T-helper 1 cell treated with Interleukin-12 subunit alpha and Interleukin-12 subunit beta and Interleukin-4 antibody, amounts not matched to agents 30 μg/mL and 1 μg/mL, for 36 hours (primary cell): ENCODE data around the gene ZNF76.

Experiments
- H3K27ac Mint-ChIP-seq: one replicate; pipeline ENCODE4 v1.8.0; 2021; ENCODE audit warnings: mild to moderate bottlenecking, mixed read lengths
- H3K27me3 Mint-ChIP-seq: one replicate; pipeline ENCODE4 v1.8.0; 2021; ENCODE audit warnings: low read depth, mixed read lengths
- H3K36me3 Mint-ChIP-seq: one replicate; pipeline ENCODE4 v1.8.0; 2021; ENCODE audit warnings: low read depth, mixed read lengths
- H3K4me1 Mint-ChIP-seq: one replicate; pipeline ENCODE4 v1.8.0; 2021; ENCODE audit warnings: low read depth, mixed read lengths
- H3K4me3 Mint-ChIP-seq: one replicate; pipeline ENCODE4 v1.8.0; 2021; ENCODE audit warnings: mild to moderate bottlenecking, moderate library complexity, mixed read lengths
- H3K9me3 Mint-ChIP-seq: one replicate; pipeline ENCODE4 v1.8.0; 2021; ENCODE audit warnings: mixed read lengths

Gene ZNF76

DNA sequence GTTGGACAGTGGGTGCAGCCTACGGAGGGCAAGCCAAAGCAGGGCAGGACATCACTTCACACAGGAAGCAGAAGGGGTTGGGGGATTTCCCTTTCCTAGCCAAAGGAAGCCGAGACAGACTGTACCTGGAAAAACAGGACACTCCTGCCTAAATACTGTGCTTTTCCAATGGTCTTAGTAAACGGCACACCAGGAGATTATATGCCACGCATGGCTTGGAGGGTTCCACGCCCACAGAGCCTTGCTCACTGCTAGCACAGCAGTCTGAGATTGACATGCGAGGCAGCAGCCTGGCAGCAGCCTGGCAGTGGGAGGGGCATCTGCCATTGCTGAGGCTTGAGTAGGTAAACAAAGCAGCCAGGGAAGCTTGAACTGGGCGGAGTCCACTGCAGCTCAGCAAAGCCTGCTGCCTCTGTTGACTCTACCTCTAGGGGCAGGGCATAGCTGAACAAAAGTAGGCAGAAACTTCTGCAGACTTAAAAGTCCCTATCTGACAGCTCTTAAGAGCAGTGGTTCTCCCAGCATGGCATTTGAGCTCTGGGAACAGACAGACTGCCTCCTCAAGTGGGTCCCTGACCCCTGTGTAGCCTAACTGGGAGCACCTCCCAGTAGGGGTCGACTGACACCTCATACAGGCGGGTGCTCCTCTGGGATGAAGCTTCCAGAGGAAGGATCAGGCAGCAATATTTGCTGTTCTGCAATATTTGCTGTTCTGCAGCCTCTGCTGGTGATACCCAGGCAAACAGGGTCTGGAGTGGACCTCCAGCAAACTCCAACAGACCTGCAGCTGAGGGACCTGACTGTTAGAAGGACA lies 72.7 kb downstream of the ZNF76 start:
- peaks cover 30% of the 10 kb centered on the region for H3K27me3 Mint-ChIP-seq
- peaks cover 37% of the 10 kb centered on the region for H3K36me3 Mint-ChIP-seq
- H3K9me3 Mint-ChIP-seq: peaks cover 18% of the 10 kb centered on the region
- H3K4me3 Mint-ChIP-seq: peak overlapping the region; percentile 34
- peak overlapping the region; percentile 62 for H3K27ac Mint-ChIP-seq
- peaks cover 19% of the 10 kb centered on the region for H3K4me1 Mint-ChIP-seq

DNA sequence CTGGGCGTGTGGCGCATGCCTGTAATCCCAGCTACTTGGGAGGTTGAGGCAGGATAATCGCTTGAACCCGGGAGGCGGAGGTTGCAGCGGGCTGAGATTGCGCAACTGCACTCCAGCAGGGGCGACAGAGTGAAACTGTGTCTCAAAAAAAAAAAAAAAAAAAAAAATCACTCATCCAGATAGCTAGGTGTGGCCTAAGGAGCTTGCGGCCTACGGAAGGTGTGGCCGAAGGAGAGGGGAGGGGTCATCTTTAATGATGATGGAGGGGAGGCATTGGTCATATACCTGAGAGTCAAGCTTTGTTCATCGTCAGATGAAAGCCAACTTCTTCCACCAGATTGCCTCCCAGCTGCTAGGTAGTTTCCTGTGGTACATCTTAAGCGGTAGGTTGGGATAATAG lies 82.0 kb downstream of the ZNF76 start:
- Mint-ChIP-seq H3K4me3 (peak overlapping the region; percentile 90), H3K27me3 (peaks cover 13% of the 10 kb centered on the region), H3K4me1 (peaks cover 37% of the 10 kb centered on the region), H3K9me3 (no peaks in the 10 kb centered on the region), H3K36me3 (peaks cover 21% of the 10 kb centered on the region), H3K27ac (no peak overlapping the region)

DNA sequence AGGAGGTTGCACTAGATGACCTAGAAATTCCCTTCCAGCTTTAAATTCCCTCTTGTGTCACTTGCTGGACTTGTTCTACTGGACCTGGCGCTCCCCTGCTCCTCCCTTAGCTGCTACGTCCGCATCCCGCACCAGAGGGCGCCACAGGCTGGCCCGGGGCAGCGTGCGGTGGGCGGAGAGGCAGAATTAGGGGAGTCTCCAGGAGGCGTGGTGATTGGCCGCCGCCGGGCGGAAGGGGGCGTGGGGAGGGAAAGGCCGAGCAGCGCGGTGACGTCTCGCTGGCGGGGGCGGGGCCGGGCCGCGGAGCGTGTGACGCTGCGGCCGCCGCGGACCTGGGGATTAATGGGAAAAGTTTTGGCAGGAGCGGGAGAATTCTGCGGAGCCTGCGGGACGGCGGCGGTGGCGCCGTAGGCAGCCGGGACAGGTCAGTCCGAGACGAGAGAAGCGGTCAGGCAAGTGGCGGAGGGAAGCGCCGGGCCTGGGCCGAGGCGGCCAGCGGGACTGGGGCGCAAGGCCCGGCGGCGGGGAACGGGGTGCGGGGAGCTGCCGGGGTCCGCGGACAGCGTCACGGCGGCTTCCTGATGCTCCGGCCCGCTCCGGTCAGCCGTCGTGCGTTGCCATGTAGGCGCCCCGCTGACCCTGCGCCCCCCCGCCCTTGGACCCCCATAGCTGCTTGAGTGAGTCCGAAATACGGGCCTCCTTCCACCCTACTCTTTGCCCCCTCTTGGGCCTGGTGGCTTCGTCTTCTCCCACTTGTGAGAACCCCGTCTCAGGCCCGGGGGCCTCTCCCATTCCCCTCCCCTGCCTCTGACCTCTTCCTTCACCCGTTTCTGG lies 82.9 kb downstream of the ZNF76 start, which contains the start of gene PPARD:
PPARD (plus strand) TSS at position 301 of the 834 bp plus-strand sequence. CDS start 68,530 bp downstream, outside the sequence.
- peaks cover 24% of the 10 kb centered on the region for H3K36me3 Mint-ChIP-seq
- peak within 1 kb of the TSS; percentile 93 for H3K27ac Mint-ChIP-seq

GRCh38 chr6:35343092-35343834 lies 83.7 kb downstream of the ZNF76 start:
- Mint-ChIP-seq H3K36me3 (peaks cover 27% of the 10 kb centered on the region), H3K9me3 (no peaks in the 10 kb centered on the region), H3K4me3 (peak overlapping the region; percentile 99), H3K4me1 (peaks cover 34% of the 10 kb centered on the region), H3K27me3 (no peaks in the 10 kb centered on the region), H3K27ac (peak overlapping the region; percentile 93)

More for the DNA sequence above, 82.9 kb downstream of the ZNF76 start, which contains the start of gene PPARD:
- Mint-ChIP-seq H3K27me3 (peaks cover 5% of the 10 kb centered on the region), H3K9me3 (no peaks in the 10 kb centered on the region), H3K4me1 (peaks cover 32% of the 10 kb centered on the region), H3K4me3 (peak within 1 kb of the TSS; percentile 99)

- H3K4me3 Mint-ChIP-seq: peak overlapping the region; percentile 99
- H3K27ac Mint-ChIP-seq: peak overlapping the region; percentile 28
- peaks cover 31% of the 10 kb centered on the region for H3K36me3 Mint-ChIP-seq
- H3K9me3 Mint-ChIP-seq: no peaks in the 10 kb centered on the region
- no peaks in the 10 kb centered on the region for H3K27me3 Mint-ChIP-seq
- peaks cover 39% of the 10 kb centered on the region for H3K4me1 Mint-ChIP-seq
These were observed 84.5 kb downstream of the ZNF76 start for GRCh38 chr6:35343835-35344550.
